NB4 (cell line): ENCODE data around the gene HARS1.

Source experiments
- MYC ChIP-seq: IDR thresholded peaks from 2 replicates; pipeline ENCODE4 v1.6.1; 2011; ENCODE audit warnings: low read depth, low read length
- POLR2A ChIP-seq: IDR thresholded peaks from 2 replicates; pipeline ENCODE4 v1.6.1; 2011; ENCODE audit warnings: mild to moderate bottlenecking; ENCODE audit not compliant: insufficient read length; ENCODE audit errors: extremely low read depth
- TF ChIP-seq, protein P1 (sequence below): IDR thresholded peaks from one replicate; pipeline ENCODE4 v1.5.1; 2012; ENCODE audit warnings: low read depth, low read length
- TF ChIP-seq, protein P2 (sequence below): IDR thresholded peaks from 2 replicates; pipeline ENCODE4 v1.6.1; 2011; ENCODE audit warnings: low read depth, low read length

DNA sequence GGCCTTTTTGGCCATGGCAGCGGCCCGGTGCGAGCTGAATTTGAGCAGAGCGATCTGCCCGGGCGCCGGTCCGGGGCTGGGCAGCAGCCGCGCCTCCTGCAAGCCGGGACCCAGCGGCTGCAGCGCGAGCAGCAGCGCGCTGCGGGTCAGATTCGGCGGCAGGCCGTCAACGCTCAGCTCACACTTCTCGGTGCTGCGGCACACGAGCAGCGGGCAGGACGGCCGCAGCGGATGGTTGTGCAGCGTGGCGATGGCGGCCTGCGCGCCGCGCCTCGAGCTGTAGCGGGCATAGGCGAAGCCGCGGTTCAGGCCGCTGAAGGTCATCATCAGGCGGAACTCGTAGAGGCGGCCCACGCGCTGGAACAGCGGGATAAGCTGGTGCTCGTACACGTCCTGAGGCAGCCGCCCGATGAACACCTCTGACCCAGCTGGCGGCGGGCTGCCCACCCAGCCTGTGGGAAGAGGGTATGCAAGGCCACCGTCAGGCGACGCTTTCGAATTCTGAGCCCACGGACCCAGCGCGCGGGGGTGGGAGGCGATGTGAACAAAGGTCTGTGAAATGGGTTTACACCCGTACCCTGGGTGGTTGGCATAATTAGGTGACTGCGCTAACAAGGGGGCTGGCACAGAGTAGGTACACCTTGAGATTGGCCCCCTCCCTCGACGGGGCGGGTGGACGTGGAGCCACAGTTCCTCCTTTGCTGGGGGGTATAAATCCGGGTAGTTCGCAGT lies 18.5 kb downstream of the HARS1 start:
- TF ChIP-seq, protein P1, sequence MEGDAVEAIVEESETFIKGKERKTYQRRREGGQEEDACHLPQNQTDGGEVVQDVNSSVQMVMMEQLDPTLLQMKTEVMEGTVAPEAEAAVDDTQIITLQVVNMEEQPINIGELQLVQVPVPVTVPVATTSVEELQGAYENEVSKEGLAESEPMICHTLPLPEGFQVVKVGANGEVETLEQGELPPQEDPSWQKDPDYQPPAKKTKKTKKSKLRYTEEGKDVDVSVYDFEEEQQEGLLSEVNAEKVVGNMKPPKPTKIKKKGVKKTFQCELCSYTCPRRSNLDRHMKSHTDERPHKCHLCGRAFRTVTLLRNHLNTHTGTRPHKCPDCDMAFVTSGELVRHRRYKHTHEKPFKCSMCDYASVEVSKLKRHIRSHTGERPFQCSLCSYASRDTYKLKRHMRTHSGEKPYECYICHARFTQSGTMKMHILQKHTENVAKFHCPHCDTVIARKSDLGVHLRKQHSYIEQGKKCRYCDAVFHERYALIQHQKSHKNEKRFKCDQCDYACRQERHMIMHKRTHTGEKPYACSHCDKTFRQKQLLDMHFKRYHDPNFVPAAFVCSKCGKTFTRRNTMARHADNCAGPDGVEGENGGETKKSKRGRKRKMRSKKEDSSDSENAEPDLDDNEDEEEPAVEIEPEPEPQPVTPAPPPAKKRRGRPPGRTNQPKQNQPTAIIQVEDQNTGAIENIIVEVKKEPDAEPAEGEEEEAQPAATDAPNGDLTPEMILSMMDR, result no peak
- no peak for TF ChIP-seq POLR2A
- TF ChIP-seq, protein P2, sequence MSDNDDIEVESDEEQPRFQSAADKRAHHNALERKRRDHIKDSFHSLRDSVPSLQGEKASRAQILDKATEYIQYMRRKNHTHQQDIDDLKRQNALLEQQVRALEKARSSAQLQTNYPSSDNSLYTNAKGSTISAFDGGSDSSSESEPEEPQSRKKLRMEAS, result no peak
- no peak for TF ChIP-seq MYC
